ENCODE data around the gene KRTAP5-5.

Gene KRTAP5-5, protein sequence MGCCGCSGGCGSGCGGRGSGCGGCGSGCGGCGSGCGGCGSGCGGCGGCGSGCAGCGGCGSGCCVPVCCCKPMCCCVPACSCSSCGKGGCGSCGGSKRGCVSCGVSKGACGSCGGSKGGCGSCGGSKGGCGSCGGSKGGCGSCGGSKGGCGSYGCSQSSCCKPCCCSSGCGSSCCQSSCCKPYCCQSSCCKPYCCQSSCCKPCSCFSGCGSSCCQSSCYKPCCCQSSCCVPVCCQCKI

DNA sequence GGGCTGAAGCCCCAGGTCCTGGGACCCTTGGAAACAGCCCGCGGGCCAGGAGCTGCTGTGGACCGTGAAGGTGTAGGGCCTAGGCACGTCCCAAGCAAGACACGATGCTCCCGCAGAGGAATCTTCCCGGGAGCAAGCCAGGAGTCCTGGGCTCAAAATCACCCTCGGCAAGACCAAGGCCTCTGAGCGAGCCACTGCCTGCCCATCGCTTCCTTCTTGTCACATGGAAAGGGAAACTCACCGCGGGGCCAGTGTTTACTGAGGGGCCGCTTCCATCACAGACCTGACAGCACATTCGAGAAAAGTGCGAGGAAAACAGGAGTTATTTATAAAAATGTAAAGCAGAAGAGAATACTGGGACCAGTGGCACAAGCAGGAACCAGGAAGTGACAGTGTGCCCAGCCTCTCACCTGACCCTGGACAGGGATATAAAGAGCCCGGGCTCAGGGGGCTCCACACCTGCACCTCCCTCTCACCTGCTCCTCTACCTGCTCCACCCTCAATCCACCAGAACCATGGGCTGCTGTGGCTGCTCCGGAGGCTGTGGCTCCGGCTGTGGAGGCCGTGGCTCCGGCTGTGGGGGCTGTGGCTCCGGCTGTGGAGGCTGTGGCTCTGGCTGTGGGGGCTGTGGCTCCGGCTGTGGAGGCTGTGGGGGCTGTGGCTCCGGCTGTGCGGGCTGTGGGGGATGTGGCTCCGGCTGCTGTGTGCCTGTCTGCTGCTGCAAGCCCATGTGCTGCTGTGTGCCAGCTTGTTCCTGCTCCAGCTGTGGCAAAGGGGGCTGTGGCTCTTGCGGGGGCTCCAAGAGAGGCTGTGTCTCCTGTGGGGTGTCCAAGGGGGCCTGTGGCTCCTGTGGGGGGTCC lies at the start of gene KRTAP5-5:
KRTAP5-5 (plus strand) TSS at position 450 of the 860 bp plus-strand sequence; CDS start at position 516, 66 bp downstream.
- ATAC-seq: no peak
- TF ChIP-seq ISL1 (CRISPR knock-in tag; IDR thresholded peaks at IDR 0.05) (no peak), ZFP3 (CRISPR knock-in tag; IDR thresholded peaks at IDR 0.05) (no peak), PPARA (CRISPR knock-in tag; IDR thresholded peaks at IDR 0.05; ENCODE audit: borderline replicate concordance) (no peak), ZNF8 (CRISPR knock-in tag; IDR thresholded peaks at IDR 0.05) (no peak), ZNF70 (CRISPR knock-in tag; IDR thresholded peaks at IDR 0.05) (no peak), ARNTL (CRISPR knock-in tag; IDR thresholded peaks at IDR 0.05; ENCODE audit: borderline replicate concordance, low read depth) (no peak), RARB (CRISPR knock-in tag; IDR thresholded peaks at IDR 0.05) (no peak), ZC3H10 (CRISPR knock-in tag; IDR thresholded peaks at IDR 0.05) (no peak), BACH2 (CRISPR knock-in tag; IDR thresholded peaks at IDR 0.05; ENCODE audit: borderline replicate concordance) (no peak), ZNF565 (CRISPR knock-in tag; conservative IDR thresholded peaks at IDR 0.05; ENCODE audit: low read depth) (no peak), TOX (CRISPR knock-in tag; IDR thresholded peaks at IDR 0.05; ENCODE audit: borderline replicate concordance) (no peak), SNAI2 (CRISPR knock-in tag; IDR thresholded peaks at IDR 0.05) (no peak), GLIS3 (CRISPR knock-in tag; IDR thresholded peaks at IDR 0.05) (no peak)
- TF ChIP-seq, protein P1, sequence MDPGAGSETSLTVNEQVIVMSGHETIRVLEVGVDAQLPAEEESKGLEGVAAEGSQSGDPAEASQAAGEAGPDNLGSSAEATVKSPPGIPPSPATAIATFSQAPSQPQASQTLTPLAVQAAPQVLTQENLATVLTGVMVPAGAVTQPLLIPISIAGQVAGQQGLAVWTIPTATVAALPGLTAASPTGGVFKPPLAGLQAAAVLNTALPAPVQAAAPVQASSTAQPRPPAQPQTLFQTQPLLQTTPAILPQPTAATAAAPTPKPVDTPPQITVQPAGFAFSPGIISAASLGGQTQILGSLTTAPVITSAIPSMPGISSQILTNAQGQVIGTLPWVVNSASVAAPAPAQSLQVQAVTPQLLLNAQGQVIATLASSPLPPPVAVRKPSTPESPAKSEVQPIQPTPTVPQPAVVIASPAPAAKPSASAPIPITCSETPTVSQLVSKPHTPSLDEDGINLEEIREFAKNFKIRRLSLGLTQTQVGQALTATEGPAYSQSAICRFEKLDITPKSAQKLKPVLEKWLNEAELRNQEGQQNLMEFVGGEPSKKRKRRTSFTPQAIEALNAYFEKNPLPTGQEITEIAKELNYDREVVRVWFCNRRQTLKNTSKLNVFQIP (CRISPR knock-in tag; IDR thresholded peaks at IDR 0.05; ENCODE audit: borderline replicate concordance, low read depth): no peak
- TF ChIP-seq, protein P2, sequence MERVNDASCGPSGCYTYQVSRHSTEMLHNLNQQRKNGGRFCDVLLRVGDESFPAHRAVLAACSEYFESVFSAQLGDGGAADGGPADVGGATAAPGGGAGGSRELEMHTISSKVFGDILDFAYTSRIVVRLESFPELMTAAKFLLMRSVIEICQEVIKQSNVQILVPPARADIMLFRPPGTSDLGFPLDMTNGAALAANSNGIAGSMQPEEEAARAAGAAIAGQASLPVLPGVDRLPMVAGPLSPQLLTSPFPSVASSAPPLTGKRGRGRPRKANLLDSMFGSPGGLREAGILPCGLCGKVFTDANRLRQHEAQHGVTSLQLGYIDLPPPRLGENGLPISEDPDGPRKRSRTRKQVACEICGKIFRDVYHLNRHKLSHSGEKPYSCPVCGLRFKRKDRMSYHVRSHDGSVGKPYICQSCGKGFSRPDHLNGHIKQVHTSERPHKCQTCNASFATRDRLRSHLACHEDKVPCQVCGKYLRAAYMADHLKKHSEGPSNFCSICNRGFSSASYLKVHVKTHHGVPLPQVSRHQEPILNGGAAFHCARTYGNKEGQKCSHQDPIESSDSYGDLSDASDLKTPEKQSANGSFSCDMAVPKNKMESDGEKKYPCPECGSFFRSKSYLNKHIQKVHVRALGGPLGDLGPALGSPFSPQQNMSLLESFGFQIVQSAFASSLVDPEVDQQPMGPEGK (CRISPR knock-in tag; IDR thresholded peaks at IDR 0.05; ENCODE audit: borderline replicate concordance): no peak
- TF ChIP-seq, protein P3, sequence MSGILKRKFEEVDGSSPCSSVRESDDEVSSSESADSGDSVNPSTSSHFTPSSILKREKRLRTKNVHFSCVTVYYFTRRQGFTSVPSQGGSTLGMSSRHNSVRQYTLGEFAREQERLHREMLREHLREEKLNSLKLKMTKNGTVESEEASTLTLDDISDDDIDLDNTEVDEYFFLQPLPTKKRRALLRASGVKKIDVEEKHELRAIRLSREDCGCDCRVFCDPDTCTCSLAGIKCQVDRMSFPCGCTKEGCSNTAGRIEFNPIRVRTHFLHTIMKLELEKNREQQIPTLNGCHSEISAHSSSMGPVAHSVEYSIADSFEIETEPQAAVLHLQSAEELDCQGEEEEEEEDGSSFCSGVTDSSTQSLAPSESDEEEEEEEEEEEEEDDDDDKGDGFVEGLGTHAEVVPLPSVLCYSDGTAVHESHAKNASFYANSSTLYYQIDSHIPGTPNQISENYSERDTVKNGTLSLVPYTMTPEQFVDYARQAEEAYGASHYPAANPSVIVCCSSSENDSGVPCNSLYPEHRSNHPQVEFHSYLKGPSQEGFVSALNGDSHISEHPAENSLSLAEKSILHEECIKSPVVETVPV (CRISPR knock-in tag; IDR thresholded peaks at IDR 0.05): no peak
- TF ChIP-seq, protein P4, sequence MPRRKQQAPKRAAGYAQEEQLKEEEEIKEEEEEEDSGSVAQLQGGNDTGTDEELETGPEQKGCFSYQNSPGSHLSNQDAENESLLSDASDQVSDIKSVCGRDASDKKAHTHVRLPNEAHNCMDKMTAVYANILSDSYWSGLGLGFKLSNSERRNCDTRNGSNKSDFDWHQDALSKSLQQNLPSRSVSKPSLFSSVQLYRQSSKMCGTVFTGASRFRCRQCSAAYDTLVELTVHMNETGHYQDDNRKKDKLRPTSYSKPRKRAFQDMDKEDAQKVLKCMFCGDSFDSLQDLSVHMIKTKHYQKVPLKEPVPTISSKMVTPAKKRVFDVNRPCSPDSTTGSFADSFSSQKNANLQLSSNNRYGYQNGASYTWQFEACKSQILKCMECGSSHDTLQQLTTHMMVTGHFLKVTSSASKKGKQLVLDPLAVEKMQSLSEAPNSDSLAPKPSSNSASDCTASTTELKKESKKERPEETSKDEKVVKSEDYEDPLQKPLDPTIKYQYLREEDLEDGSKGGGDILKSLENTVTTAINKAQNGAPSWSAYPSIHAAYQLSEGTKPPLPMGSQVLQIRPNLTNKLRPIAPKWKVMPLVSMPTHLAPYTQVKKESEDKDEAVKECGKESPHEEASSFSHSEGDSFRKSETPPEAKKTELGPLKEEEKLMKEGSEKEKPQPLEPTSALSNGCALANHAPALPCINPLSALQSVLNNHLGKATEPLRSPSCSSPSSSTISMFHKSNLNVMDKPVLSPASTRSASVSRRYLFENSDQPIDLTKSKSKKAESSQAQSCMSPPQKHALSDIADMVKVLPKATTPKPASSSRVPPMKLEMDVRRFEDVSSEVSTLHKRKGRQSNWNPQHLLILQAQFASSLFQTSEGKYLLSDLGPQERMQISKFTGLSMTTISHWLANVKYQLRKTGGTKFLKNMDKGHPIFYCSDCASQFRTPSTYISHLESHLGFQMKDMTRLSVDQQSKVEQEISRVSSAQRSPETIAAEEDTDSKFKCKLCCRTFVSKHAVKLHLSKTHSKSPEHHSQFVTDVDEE (CRISPR knock-in tag; IDR thresholded peaks at IDR 0.05): no peak
- TF ChIP-seq, protein P5, sequence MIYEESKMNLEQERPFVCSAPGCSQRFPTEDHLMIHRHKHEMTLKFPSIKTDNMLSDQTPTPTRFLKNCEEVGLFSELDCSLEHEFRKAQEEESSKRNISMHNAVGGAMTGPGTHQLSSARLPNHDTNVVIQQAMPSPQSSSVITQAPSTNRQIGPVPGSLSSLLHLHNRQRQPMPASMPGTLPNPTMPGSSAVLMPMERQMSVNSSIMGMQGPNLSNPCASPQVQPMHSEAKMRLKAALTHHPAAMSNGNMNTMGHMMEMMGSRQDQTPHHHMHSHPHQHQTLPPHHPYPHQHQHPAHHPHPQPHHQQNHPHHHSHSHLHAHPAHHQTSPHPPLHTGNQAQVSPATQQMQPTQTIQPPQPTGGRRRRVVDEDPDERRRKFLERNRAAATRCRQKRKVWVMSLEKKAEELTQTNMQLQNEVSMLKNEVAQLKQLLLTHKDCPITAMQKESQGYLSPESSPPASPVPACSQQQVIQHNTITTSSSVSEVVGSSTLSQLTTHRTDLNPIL (CRISPR knock-in tag; IDR thresholded peaks at IDR 0.05; ENCODE audit: low read depth): no peak

DNA sequence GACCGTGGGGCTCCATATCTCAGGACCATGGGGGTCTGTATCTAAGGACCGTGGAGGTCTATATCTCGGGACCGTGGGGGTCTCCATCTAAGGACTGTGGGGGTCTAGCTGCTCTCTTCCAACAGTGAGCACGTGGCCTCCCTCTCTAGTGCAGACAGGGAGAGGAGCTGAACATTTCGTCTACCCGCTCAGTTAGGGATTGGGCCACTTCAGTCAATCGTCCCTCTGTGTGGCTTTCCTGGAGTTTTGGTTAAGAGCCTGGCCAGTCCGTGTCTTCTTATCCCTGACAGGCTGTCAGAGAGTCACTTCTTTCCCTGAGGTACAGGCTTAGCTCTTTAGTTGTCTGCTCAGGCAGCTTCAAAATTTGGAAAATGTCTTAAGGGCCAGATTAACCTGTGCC lies 47.6 kb upstream of the KRTAP5-5 start:
- ATAC-seq: no peak
- no peak for TF ChIP-seq OSR1 (CRISPR knock-in tag; IDR thresholded peaks at IDR 0.05)
- TF ChIP-seq ZC3H10 (CRISPR knock-in tag; IDR thresholded peaks at IDR 0.05): no peak
- TF ChIP-seq, protein P1 (CRISPR knock-in tag; IDR thresholded peaks at IDR 0.05; ENCODE audit: borderline replicate concordance, low read depth): no peak
- TF ChIP-seq TOX (CRISPR knock-in tag; IDR thresholded peaks at IDR 0.05; ENCODE audit: borderline replicate concordance): no peak
- TF ChIP-seq, protein P2 (CRISPR knock-in tag; IDR thresholded peaks at IDR 0.05; ENCODE audit: borderline replicate concordance): no peak
- no peak for TF ChIP-seq BACH2 (CRISPR knock-in tag; IDR thresholded peaks at IDR 0.05; ENCODE audit: borderline replicate concordance)
- no peak for TF ChIP-seq ARNTL (CRISPR knock-in tag; IDR thresholded peaks at IDR 0.05; ENCODE audit: borderline replicate concordance, low read depth)
- TF ChIP-seq PPARA (CRISPR knock-in tag; IDR thresholded peaks at IDR 0.05; ENCODE audit: borderline replicate concordance): no peak
- no peak for TF ChIP-seq ZNF70 (CRISPR knock-in tag; IDR thresholded peaks at IDR 0.05)
- TF ChIP-seq TCF4 (CRISPR knock-in tag; IDR thresholded peaks at IDR 0.05; ENCODE audit: borderline replicate concordance): no peak
- TF ChIP-seq ZFP30 (CRISPR knock-in tag; IDR thresholded peaks at IDR 0.05): no peak
- TF ChIP-seq, protein P5 (CRISPR knock-in tag; IDR thresholded peaks at IDR 0.05; ENCODE audit: low read depth): no peak
- no peak for TF ChIP-seq CSDC2 (CRISPR knock-in tag; IDR thresholded peaks at IDR 0.05)
- no peak for TF ChIP-seq RARB (CRISPR knock-in tag; IDR thresholded peaks at IDR 0.05)
- TF ChIP-seq ZNF565 (CRISPR knock-in tag; conservative IDR thresholded peaks at IDR 0.05; ENCODE audit: low read depth): no peak

Measured in SK-N-SH treated with all-trans-retinoic acid at 6 μM for 48 hours (cell line).